GM21619 (cell line): ENCODE results near the gene DENR.

ENCODE experiments used
- ATAC-seq: cut with Tn5 transposase; IDR thresholded peaks from one replicate; pipeline ENCODE4 v1.9.1; 2021; ENCODE audit not compliant: unreplicated experiment

The DENR gene

GRCh38 chr12:122813310-122813713 is 60.7 kb downstream of the DENR start:
- ATAC-seq: no peak

- no peak for ATAC-seq
Observed at GRCh38 chr12:122819209-122819785, 66.7 kb downstream of the DENR start.

GRCh38 chr12:122820138-122820537 is 67.5 kb downstream of the DENR start:
- no peak for ATAC-seq
